Measurements from ENCODE around the gene ECM2.
"Not testable (repeated sequence)": the region's sequence is repeated elsewhere in the genome, so short reads cannot be mapped to it uniquely, and the experiment has no call there.

The ECM2 gene

GRCh38 chr9:92535940-92536850, at the start of gene ECM2:
Gene ECM2, minus strand, starts transcription at chr9:92535990. Its CDS starts 13,124 bp downstream, at chr9:92522866.
- DNase-seq = no peak

GRCh38 chr9:92576175-92576574, 40.4 kb upstream of the ECM2 start:
- DNase-seq = no peak

DNA sequence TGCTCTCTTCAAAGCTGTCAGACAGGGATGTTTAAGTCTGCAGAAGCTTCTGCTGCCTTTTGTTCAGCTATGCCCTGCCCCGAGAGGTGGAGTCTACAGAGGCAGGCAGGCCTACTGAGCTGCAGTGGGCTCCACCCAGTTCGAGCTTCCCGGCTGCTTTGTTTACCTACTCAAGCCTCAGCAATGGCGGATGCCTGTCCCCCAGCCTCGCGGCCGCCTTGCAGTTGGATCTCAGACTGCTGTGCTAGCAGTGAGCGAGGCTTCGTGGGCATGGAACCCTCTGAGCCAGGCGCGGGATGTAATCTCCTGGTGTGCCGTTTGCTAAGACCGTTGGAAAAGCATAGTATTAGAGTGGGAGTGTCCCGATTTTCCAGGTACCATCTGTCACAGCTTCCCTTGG, 37.8 kb upstream of the ECM2 start:
- not testable (repeated sequence) for DNase-seq

- DNase-seq = not testable (repeated sequence)
These were observed 36.1 kb upstream of the ECM2 start for GRCh38 chr9:92571871-92572270.

DNA sequence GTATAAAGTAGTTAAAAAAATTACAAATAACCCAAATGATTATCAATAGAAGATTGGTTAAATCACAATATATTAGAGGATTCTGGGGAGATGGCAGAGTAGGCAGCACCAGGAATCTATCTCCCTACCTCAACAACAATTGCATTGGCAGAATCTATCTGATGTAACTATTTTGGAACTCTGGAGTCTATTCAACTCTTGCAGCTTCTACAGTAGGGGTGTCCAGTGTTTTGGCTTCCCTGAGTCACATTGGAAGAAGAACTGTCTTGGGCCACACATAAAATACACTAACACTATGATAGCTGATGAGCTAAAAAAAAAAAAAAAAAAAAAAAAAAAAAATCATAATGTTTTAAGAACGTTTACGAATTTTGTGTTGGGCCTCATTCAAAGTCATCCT, 29.2 kb upstream of the ECM2 start:
- DNase-seq = no peak

- no peak for DNase-seq
These were observed 28.7 kb upstream of the ECM2 start for GRCh38 chr9:92564504-92564903.

DNA sequence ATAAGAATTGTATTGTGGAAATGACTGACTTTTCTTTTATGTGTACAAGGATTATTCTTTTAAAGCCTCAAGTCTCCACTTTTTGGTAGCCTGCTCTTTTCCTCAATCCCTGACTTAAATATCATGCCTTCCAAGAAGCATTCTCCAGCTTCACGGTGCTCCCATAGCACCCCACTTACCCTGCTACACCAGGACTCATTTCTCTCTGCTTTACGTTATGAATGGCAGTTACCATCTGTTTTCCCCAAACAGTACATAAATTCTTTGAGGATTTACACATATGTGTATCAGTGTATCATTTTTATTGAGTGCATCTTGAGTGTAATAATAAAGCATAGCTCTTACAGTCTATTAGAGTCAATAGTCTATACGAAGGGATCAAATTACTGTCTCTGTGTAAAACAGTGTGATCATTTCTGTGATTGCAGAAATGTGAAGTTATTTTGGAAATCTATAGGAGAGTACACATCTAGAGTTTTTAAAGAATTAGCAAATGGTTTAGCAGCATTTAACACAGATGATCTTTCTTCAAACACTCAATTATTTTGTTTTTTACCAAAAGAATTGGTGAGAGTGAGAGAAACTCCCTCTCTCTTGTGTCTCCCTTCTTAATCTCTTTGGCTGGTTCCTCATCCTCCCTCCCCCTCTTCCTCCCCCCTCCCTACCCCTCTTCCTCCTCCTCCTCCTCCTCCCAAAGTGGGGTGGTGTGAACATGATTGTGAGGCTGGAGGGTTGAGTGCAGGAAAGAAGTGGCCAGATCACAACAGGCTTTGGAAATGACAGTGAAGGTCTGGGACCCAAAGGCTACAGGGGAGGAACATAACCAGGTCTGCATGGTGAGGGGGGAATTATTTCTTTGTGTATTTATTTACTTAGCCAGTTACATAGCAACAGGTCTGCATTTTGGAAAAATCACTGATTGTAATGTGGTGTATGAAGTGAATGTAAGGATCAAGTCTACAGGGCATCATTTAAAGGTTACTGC, 27.6 kb upstream of the ECM2 start:
- peak; percentile 43 for DNase-seq

DNA sequence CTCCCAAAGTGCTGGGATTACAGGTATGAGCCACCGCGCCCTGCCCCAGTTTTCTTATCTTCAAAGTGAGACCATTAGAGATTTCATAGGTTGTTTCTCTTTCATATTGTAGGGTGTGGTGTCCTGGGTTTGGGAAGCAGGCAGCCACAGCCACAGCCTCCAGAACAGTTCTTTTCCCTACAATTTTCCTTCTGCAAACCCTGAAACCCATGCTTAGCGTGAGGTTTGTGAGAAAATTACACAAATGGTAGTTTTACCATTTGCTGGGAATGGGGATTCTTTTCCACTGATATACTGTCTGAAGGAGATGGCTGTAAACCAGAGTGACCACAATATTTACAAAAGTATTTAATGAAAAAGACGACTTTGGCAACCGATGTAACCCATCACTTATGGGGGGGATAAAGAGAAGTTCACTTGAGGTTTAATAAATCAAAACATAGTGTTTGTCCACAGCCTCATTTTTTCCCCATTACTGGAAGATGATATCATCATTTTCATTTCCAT, 26.7 kb upstream of the ECM2 start:
- peak; percentile 45 for DNase-seq

DNA sequence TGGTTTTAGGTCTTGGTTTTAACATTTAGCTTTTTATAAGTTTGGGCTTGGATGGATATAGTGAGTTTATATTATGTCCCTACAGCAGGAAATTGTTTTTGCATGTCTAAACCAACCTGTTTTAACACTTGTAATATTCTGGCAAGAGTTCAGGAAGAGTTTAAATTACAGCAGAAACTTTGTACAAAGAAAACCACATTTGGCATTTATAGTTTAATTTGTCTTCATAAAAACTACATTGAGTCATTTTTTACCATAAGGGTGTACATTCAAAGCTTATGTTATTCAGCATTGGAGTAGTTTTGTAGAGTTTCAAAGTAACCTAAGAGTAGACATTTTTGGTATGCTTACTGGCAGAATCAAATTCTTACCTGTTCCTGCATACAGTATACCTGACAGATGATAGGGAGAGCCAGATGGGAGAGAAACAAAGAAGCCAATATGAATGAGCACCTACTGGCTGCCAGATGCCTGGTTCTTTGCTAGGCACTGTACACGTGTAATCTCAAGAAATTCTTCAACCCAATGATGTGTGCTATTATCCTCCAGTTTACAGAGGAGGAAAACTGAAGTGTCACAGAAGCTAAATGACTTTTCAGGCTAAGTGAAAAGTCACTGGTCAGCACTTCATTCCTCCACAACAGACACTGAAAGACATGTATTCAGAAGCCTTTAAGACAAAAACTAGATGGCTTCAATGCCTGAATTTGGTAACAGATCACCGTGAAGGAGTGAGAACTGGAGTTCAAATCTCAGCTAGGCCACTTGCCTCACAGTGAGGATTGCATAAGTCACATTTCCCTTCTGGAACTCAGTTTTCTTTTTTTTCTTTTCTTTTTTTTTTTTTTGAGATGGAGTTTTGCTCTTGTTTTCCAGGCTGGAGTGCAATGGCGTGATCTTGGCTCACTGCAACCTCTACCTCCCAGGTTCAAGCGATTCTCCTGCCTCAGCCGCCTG, 25.9 kb upstream of the ECM2 start:
- no peak for DNase-seq

DNA sequence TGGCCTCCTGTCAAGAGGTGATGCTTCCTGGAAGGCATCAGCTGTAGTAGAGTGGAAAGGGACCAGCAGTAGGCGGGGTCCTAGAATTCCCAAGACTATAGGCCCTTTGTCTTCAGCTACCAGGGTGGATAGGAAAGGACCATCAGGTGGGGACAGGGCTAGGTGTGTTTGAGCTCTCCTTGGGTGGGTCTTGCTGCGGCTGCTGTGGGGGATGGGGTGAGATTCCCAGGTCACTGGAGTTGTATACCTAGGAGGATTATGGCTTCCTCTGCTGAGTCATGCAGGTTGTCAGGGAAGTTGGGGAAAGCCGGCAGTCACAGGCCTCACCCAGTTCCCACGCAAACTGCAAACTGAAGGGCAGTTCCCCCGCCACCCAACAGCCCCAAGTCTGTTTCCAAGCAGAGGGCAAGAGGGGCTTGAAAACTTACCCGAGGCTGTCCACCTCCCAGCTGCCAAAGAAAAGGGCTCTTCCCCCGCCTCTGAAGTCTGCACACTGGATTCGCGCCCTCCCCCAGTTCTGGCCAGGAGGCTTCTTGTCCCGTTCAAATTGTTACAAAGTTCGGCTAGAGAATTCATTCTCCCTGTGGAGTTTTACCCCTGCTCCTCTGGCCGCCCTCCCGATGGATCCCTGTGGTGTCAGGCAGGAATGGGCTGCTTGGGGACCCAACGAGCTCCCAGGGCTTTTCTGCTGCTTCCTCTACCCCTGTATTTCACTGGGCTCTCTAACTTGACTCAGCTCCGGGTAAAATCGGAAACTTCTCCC, 23.0 kb upstream of the ECM2 start:
- DNase-seq = no peak

DNA sequence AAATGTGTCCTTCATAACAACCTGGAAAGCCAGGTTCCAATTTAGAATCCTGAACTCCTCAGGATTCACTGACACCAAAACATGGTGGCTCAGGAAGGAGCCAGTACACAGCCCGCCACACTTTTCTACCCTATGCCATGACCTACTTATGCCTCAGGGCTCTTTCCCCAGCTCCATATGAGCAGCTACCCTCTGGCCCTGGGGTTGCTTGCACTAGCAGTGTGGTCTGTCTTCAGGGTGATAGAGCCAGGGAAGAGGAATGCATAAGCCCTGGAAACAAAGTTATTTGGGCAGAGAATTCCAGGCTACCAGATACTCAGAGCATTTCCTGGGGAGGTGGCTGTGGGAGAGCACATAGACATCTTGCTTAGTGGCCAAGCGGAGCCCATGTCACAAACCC, 15.0 kb upstream of the ECM2 start:
- no peak for DNase-seq

DNA sequence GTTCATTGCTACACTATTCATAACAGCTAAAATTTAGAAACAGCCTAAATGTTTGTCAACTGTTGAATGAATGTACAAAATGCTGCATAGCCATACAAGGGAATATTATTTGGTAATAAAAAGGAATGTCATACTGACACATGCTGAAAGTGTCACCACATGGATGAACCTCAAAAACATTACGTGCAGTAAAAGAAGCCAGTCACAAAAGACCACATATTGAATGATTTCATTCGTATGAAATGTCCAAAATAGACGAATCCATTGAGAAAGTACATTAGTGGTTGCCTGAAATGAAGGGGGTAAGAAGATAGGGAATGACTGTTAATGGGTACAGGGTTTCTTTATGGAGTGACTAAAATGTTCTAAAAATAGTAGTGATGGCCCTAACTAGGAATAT, 11.6 kb upstream of the ECM2 start:
- DNase-seq = no peak

DNA sequence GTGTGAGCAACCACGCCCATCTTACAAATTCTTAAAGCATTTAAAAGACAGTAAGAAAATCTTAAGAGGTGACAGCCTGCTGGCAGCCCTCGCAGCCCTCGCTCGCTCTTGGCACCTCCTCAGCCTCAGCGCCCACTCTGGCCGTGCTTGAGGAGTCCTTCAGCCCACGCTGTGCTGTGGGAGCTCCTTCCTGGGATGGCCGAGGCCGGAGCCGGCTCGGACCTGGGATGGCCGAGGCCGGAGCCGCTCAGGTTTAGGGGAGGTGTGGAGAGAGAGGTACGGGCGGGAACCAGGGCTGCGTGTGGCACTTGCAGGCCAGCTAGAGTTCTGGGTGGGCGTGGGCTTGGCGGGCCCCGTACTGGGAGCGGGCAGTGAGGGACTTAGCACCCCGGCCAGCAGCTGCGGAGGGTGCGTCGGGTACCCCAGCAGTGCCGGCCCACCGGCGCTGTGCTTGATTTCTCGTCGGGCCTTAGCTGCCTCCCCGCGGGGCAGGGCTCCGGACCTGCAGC, 9.3 kb upstream of the ECM2 start:
- DNase-seq = no peak

DNA sequence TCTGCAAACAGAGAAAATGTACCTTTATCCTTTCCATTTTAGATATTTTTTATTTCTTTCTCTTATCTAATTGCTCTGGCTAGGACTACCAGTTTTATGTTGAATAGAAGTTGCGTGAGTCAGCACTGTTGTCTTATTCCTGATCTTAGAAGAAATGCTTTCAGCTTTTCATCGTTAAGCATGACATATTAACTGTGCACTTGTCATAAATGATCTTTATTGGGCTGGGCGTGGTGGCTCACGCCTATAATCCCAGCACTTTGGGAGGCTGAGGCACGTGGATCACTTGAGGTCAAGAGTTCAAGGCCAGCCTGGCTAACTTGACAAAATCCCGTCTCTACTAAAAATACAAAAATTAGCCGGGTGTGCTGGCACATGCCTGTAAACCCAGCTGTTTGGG, 8.2 kb upstream of the ECM2 start:
- no peak for DNase-seq

GRCh38 chr9:92538541-92538940, 2.8 kb upstream of the ECM2 start:
- no peak for DNase-seq

DNA sequence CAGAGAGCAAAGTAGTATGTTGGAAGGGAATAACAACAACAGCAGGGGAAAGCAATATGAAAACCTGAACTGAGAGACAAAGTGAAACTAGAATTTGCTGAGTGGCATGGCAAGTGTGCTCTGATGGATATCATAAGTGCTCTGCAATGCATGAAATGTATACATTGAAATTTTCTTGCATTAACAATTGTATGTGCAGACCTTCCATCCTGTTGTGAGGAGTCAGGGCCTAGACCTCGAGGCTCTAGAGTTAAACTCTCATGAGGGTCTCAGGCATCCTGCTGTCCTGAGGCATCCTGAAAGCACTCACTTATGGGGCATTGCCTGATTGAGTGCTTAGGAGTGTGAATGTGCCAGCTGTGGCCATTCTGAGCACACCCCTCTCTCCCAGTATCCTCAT, 1.1 kb downstream of the ECM2 start:
- no peak for DNase-seq

- no peak for DNase-seq
These were observed 1.6 kb downstream of the ECM2 start for GRCh38 chr9:92534204-92534603.

- DNase-seq = no peak
These were observed 4.9 kb downstream of the ECM2 start for GRCh38 chr9:92530893-92531292.

- no peak for DNase-seq
These were observed 6.7 kb downstream of the ECM2 start for GRCh38 chr9:92529124-92529523.

GRCh38 chr9:92528522-92528849, 7.3 kb downstream of the ECM2 start:
- no peak for DNase-seq

GRCh38 chr9:92527832-92528521, 7.8 kb downstream of the ECM2 start:
- no peak for DNase-seq
